Raji (cell line): ENCODE results near the gene FOXD2.

Experiments
- POLR2A ChIP-seq: IDR thresholded peaks from 2 replicates; pipeline ENCODE4 v1.6.1; 2011; ENCODE audit warnings: low read depth, low read length, control low read depth; ENCODE audit not compliant: insufficient read depth

Gene FOXD2

DNA sequence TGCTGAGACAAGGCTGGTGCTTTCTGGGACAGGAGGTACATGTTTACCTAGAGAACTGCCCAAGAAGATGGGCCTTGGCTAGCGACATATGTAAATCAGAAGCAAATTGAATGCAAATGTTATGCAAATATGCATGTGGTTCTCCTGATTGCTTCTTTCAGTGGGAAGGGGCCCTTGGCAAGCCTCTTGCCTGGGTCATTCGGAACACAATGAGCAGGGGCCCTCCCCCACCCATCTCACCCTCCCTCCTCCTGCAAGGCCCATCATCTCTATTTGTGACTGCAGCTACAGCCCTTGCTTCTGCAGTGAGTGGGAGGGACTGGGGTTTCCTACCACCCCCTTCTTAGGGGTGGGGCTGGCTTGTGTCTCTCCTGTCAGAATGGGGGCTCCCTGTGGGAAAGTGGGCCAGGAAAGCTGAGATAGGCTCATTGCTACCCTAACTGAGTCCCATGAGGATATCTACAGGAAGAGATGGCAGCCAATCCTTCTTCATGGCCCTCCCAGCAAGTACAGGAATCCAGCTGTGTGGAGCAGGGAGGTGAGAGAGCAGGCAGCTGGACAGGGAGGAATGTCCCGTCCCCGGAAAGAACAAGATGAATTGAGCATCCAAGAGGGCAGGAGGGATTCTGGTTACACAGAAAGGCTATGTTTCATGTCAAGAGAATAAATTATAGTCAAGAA is 31.0 kb downstream of the FOXD2 start:
- TF ChIP-seq POLR2A: no peak

DNA sequence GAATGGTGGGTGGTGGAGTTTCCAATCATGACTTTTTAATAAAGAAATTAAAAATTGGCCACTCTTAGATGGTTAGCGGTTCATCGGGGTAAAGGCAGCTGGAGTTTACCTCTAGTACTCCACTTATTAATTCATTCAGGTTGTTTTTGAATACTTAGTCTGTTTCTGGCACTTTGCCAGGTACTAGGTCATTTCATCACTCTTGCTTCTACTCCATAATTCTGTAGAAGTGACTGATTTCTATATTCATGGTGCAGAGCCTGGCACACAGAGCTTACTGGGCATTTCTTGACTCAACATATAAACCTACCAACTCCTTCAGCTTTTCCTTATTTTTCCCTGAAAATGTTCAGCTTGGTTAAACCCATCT is 31.5 kb downstream of the FOXD2 start:
- TF ChIP-seq POLR2A: no peak

DNA sequence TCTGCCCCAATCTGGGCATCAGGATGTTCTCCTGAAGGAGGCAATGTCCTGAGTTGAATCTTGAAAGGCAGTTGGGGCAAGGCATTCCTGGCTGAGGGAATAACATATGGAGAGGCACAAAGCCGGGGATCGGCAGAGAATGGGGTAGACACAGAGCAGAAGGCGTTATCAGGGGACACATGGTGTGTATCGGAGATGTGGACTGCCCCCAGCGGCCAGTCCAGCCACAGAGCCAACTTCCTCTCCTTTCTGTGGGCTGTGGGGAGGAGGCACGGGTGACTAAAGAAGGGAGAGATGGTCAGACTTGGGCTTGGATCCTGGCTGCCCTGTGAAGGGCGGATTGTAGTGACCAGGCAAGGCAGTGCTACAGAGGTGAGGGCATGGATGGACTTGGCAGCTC is 32.1 kb downstream of the FOXD2 start:
- no peak for TF ChIP-seq POLR2A

DNA sequence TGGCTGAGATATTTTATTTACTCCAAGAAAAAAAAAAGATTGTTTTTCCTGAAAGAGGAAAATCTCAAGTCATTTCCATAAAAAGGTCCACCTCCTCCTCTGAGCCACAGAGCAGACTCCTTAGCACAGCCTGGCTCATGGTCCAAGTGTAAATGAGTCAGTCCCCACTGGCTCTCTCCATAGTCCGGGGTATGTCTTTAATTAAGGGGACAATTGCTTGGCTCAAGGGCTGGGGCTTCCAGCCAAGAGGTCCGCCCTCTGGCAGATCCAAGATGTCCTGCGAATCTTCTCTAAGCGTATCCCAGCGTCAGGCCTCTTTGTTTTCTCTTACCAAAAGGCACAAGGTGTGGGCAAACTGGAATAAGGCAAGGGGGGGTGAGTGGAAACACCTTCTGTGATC is 33.3 kb downstream of the FOXD2 start:
- no peak for TF ChIP-seq POLR2A

DNA sequence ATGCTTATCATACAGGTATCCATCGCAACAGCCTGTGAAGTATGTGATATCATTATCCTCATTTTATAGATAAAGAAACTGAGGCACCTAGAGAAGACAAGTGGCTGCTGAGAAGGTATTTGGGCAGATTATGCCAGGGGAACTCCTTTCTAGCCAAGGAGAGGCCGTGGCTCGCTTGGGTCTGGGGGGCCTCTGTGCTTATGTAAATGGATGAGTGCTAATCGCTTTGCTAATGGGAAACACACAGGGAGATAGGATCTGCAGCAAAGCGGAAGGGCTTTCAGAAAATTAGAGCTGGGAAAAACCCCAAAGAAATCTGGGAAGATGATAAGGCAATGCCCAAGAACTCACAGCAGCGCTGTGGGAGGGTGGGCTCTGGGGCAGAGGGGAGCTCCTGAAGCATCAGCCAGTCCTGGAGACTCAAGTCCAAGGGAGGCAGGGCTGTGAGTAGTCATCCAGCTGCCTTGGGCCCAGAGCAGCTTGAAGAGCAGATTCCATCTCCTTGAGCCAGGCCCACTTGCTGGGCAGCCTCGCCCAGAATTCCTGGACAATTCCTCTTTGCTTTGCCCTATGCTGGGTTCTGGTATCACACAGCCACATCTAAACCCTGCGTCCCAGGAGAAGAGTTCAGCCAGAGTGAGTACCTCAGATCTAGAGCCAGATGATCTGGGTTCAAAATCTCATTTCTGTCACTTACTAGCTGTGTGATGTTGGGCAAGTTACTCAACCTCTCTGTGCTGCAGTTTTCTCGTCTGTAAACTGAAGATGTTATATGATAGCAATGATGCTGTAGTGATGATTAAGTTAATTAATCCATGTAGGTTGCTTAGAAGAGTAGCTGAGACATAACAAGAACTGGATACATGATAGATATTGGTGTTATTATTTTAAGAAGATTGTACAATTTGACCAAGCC is 36.7 kb downstream of the FOXD2 start:
- no peak for TF ChIP-seq POLR2A

DNA sequence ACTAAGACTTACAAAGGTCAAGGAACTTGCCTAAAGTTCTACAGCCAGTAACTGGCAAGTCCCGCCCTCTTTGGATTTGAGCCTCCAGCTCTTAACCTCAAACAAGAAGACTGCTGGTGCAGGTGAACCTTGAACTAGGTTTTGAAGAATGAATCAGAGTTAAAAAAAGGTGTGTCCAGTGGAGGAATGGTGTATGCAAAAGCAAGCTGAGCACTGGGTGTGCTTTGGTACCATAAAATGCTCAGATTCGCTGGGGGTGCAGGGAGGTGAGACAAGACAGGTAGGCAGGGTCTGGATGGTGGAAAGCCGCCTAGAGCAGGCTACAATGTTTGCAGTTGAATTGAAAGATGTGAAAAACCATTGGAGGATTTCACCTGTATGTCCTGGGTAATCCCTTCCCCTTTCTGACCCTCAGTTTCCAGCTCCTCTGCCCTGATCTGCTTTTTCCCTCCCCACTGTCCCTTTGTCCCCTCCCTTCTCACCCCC is 39.8 kb downstream of the FOXD2 start:
- no peak for TF ChIP-seq POLR2A

DNA sequence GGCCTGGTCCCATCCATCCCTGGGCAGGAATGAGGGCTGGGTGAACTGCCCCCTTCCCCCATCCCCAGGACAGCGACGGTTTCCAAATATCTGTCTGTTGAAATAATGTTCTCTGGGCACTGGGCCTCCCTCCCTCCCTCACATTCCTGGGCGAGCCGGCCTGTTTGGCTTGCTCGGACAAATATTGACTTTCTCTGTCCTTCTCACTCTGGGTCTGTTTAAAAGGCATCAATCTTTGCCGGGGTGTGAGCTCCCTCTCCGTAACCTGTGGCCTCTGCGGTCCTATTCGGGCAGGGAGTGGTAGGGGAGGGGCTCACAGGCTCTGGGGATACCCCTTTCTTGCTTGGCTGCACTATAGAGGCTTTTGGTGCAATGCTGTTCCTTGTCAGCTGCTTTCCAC is 40.2 kb downstream of the FOXD2 start:
- TF ChIP-seq POLR2A: no peak

DNA sequence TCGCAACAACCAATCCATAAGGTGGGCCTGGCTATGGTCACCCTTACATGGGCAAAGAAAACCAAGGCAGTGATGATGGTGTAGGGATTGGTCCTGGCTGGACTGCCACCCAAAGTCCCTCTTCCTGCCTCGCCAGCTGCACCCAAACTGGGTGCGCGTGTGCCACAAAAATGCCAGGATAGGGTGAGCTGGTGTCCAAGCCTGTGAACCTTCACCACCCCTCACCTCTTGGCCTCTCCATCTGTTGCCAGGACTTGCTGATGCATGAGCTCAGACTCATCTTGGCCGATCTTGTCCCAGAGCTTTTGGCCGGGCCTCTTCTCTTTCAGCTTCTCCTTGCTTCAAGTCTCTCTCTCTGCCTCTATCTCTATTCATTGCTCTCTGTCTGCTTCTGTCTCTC is 41.8 kb downstream of the FOXD2 start:
- no peak for TF ChIP-seq POLR2A

DNA sequence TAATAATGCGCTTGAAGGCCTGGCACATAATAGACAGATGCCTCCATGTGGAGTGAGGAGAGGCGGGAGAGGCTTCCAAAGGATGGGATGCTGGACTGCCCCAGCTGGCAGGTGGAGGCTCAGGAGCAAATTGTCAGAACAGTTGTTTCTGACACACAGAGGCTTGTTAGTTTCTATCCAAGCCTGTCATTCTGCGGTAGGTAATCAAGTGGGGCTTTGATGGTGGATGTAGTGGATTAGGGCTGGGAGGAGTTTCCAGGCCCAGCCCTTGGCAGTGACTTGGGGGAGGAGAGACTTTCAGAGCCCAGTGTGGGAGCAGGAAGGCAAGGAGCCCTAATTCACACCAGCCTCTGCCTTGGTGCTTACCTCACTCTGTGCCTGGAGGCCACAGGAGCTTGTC is 44.1 kb downstream of the FOXD2 start:
- no peak for TF ChIP-seq POLR2A

DNA sequence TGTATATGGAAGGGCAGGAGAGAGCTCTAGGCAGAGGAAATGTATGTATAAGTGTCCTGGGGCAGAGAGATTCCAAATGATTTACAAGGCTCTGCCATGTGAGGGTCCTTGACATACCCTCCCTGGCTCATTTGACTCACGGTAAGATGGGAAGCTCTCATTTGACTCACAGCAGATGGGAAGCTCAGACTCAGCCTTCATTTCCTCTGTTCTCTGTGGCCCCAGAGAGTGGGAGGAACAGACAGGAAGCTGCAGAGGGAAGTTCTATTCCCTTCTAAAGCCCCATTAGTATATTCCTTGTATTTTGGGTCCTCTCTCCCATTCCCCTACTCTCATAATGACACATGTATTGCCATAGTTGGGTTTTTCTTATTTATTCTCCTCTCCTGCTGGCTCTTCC is 44.9 kb downstream of the FOXD2 start:
- no peak for TF ChIP-seq POLR2A

DNA sequence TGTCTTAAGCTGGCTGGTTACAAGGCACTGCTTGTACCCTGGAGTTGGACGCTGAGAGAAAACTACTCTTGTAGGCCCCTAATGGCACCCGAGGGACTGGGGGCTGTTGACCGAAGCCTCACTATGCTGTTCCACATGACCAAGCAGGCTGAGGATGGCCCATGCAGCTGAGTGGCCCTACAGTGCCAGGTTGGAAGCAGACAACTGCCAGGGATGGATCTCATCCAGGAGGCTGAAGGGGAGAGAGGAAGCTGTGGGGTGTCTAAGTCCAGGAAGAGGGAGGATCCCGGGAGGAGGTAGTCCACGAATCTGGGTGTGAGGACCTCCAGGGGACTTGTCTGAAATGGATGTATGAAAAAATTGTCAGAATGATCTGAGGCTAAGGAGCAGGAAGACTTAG is 45.8 kb downstream of the FOXD2 start:
- TF ChIP-seq POLR2A: no peak

DNA sequence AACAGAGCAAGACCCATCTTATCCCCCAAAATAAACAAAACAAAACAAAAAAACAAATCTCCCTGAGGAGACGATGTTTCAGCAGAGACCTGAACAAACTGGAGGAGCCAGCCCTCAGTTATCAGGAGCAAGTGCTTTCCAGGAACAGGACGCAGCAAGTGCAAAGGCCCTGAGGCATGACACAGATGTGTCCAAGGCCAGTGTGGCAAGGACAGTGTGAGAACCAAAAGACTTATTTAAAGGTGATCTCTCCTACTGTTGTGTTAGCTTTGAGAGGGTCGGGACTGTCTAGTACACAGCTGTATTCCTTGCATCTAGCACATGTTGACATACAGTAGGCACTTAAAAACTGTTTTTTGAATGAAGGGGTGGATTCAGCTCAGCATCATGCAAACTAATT is 48.0 kb downstream of the FOXD2 start:
- no peak for TF ChIP-seq POLR2A

DNA sequence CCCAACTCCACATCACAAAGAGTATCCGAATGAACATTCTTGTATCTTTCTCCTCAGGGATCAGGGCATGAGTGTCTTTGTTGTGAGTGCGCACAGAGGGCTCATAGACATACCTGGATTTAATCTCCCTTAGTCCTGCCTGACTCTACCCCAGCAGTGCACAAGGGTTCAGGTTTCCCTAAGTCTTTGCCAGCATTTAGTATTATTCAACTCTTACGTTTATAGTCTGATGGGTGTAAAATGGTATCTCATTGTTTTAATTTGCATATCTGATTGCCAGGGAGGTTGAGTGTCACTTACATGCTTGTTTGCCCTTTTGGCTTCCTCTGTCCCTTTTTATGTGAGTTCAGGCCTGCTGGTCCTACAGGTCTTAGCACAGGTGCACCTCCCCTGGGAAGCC is 49.5 kb downstream of the FOXD2 start:
- no peak for TF ChIP-seq POLR2A

DNA sequence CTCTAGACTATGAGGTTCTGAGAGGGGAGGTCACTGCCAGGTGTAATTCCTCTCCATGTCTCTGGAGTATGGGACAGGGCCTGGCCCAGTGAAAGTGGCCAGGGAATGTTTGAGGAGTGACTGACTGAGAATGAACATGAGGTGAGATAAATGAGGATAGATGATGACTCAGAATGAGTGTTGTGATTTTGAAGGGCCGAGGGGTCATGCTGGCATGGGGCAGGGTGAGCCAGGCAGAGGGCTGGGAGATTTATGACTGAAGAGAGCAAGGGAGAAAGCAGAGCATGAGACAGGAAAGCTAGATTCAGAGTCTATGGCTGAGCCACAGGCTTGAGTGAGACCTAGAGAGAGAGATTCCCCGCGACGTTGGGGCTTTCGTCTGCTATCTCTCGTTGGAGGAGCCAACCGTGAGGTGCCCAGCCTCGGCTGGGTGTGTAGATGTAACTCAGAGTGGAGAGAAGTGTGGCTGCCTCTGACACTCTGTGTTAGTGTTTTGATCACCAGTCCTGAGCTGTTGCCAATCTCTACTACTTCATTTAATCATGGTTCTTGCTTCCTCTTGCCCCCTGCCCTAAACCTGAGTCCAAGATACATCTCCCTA is 50.1 kb downstream of the FOXD2 start:
- no peak for TF ChIP-seq POLR2A
